HG02763 (cell line): ENCODE measurements around the gene ERFL.
"Not testable (repeated sequence)": the region's sequence is repeated elsewhere in the genome, so short reads cannot be mapped to it uniquely, and the experiment has no call there.

Source experiments
- ATAC-seq: cut with Tn5 transposase; IDR thresholded peaks from one replicate; pipeline ENCODE4 v1.9.1; 2021; ENCODE audit warnings: mild to moderate bottlenecking, moderate library complexity; ENCODE audit not compliant: unreplicated experiment

ERFL gene

DNA sequence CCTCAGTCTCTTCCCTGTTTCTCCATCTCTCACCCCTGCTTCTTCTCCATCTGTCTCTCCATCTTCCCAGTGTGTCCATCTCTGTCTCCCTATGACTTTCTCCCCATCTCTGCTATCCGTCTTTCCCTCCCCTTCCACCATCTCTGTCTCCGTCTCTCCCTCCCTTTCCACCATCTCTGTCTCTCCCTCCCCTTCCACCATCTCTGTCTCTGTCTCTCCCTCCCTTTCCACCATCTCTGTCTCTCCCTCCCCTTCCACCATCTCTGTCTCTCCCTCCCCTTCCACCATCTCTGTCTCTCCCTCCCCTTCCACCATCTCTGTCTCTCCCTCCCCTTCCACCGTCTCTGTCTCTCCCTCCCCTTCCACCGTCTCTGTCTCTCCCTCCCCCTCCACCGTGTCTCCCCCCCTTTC lies 13.8 kb downstream of the ERFL start:
- not testable (repeated sequence) for ATAC-seq

DNA sequence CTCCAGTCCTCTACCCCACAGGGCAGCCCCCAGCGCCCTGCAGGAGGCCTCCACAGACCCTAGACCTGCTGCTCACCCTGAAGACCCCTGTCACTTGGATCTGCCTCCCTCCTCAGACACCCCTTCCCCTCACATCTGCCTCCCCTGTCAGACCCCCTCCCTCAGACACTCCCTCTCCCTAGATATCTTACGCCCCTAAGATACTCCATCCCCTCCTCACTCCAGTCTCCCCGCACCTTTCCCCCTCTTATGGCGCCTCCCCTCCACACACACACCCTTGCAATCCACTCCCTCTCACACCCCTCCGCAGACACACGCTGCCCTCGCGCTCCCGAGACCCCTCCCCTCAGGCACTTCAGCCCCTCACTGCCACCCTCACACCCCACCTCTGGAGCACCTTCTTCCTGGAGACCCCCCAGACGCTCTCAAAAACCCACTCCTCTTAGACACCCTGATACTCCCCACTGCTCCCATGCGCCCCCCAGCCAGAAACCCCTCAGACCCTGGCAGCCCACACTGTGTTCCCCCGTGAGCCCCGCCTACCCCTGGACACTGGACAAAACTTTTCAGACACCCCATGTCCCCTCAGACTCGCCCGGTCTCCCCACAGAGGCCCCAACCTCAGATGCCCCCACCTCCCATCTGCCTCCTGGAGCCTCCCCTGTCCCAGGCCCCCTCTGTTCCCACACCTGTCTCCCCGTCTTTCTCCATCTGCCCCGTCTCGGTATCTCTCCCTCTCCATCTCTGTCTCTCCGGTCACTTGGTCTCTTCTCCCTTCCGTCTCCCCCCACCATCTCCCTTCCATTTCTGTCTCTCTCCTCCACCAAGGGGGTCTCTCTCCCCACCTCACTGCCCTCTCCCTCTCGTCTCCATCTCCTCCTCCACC lies 14.5 kb downstream of the ERFL start:
- ATAC-seq = no peak

DNA sequence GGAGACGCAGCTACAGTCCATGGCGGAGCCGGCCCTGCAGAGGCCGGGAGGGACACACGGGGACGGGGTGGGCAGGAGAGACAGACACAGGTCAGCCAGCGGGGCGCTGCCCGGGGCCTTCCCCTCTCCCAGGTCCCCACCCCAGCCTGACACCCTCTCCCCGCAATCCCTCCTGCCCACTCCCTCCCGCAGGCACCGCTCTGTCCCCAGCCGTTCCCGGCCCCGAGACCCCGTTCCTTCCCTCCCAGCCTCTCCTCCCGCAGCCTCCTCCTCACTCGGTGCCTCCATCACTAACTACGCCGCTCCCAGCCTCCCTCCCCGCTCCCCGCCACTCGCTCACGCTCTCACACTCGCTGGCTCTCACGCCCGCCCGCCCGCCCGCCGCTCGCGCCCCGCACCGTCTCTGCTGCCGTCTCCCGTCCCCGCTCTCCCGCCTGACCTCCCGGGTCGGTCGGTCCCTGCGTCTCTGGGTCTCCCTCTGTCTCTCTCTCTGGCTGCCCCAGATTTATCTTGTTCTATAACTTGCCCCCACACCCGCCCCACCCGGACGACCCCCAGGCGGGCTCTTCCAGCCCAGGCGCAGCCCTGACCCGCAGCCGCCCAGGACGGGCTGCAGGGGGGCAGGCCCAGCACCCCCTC lies 15.2 kb downstream of the ERFL start:
- no peak for ATAC-seq

DNA sequence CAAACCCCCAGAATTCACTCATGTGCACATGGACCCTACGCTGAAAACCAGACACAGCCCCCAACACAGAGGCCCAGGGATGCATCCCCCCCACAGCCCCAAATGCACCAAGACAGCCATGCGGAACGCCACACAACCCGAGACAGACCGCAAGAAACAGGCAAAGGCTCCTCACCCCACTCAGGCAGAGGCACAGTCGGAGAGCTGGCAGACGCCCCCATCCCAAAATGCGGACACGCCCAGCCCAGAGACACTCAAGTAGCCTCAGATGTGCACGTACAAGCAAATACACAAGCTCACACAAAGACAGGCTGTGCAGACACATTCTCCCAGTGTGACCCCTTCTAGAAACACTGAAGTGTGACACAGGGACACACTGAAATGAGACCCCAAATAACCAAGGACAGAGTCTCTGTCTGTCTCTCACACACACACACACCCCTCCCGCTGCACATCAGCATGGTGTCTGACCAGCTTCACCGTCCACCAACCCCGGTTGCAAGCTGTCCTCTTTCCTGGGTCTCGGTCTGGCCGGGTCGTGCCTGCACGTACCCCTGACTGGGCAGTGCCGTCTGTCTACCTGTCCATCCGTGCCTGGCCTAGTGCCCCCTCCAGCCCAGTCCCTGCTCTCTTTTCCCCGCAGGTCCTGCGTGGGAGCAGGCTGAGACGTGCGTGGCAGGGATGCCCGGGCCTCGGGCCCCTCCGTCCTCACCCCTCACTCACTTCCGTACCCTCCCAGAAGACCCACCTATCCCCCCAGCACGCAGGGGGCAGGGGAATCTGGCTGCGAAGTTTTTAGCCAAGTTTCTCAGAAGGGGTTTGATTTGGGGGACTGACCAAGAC lies 16.1 kb downstream of the ERFL start:
- no peak for ATAC-seq

DNA sequence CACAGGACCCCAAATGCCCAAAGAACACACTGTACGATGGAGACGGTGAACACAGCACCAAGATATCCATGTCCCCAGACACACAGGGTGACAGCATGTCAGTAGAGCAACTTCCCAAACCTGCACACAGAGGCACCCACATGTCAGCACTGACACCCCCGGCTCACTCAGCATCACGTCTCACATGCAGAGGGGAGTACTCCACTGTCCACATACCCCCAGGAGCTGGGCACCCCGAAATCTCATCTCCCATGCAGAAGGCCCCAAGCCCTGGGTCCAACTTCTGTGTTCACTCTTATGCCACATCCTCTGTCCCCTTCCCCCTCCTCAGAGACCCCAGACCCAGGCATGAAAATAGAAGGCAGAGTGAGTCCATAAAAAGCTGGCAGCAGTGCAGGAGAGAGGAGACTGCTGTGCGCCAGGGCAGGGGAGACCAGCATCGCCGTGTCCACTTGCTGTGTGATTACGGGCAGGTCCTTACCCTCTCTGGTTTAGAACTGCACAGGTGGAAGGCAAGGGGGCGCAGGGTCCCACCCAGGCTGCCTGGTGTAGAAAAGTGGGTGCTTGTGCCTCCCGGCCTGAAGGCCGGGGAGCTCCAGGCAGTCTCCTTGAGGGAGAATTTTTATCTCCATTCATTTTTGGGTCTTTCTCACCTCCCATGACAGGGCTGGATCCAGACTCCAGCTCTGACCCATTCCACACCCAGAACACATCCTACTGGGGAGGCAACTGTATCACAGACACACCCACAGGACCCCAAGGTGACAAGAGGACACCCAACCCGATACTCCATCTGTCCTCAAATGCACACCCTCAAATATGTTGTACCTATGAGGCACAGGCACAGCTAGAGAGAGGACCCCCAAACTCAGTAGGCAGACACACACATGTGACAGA lies 17.0 kb downstream of the ERFL start:
- ATAC-seq = no peak

DNA sequence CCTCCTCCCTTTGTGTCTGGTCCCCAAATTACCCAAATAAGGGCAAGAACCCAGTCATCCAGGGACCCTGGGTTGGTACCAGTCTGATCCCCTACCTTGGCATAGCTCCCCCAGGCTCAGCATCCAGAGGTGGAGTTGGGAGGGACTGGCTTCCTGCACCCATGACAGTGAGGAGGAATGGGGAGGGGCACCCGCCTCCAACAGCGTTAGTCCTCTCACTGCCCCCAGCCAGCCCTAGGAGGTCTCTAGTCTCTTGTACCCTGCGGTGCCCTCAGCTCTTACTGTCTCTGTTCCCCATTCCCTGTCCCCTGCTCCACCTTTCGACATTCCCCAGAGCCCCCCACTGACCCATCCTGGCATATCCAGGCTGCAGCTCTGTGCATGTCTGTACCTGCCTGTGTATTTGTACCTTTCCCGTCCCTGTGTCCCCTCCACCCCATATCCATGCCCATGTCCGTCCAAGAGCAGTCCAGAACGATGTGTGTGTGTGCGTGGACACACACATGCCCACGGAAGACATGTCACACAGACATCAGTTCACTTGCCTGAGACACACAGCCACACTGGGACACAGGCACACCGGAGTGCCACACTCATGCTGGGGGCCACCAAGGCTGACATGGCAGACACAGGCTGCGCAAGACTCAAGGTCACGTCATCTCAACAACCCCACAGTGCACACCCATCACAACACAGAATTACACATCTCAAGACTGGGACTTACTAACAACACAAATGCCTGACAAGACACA lies 17.8 kb downstream of the ERFL start:
- ATAC-seq = no peak

DNA sequence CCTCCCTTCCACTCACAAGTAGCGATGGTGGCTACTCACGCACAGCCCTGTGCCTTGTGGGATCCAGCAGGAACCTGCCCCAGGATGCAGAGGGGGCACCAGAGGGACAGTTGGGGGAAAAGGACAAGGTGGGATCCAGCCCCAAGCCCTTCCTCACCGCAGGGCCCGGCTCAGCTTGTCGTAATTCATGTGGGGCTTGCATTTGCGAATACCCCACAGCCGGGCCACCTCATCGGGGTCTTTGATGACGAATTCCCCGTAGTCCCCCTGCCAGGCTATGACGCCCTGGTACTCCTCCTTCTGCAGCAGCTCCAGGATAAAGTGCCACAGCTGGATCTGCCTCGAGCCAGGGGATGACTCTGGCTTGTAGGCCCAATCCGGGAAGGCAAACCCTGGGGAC lies 18.5 kb downstream of the ERFL start:
- ATAC-seq = no peak

DNA sequence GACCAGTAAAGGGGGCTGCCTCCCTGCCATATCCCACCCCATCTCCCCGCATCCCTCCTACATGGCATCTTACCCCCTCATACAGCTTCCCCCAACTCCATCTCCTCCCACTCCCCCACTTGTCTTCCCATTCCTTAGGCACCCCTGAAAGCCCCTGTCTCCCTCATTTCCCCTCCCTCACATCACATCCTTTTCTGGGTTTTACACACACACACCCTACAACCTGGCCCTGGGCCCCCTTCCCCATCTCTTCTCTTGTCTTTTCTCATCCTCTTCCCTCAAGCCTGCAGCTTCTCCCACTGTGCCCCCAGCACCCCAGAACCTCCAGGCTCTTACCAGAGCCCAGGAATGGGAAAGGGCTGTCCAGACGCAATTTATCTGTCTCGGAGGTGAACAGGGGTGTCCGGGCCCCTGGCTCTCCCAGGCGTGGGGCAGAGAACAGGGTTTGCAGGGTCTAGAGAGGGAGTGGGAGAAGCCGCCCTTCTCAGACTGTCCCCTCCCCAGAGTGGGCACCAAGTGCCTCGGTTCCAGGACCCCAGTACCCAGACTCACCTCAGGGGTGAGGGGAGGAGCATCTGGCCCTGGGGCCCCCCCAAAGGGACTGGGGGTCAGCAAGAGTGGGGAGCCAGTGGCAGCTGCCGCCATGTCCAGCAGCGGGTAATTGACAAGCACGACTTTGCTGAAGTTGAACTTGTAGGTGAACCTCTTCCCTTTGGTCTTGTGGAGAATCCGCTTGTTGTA lies 19.4 kb downstream of the ERFL start:
- no peak for ATAC-seq

DNA sequence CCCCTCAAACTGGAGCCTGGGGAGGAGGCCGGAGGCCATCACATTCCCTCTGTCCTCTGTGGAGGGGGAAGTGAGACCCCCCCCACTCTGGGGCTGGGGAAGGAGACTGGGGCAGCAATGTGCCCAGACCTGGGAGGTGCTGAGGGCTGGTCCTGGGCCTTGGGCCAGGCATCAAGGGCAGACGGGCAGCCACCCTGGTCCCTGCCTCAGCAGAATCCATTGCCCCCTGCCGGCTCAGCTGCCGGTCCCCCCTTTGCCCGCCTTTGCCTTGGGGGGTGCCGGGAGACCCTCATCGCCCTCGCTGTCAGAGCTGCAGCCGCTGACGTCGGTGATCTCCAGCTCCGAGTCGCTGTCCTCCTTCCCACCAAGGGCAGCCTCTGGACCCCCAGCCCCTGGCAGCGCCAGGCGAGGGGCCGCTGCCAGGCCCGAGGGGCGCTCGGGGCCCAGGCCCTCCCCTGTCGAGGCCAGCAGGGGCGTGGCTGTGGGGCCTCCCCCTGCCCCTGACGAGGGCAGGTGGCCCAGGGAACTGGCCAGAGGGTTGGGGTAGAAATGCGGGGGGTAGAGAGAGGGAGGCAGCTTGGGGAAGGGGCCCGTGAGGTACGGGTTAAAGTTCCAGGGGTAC lies 20.1 kb downstream of the ERFL start:
- no peak for ATAC-seq

DNA sequence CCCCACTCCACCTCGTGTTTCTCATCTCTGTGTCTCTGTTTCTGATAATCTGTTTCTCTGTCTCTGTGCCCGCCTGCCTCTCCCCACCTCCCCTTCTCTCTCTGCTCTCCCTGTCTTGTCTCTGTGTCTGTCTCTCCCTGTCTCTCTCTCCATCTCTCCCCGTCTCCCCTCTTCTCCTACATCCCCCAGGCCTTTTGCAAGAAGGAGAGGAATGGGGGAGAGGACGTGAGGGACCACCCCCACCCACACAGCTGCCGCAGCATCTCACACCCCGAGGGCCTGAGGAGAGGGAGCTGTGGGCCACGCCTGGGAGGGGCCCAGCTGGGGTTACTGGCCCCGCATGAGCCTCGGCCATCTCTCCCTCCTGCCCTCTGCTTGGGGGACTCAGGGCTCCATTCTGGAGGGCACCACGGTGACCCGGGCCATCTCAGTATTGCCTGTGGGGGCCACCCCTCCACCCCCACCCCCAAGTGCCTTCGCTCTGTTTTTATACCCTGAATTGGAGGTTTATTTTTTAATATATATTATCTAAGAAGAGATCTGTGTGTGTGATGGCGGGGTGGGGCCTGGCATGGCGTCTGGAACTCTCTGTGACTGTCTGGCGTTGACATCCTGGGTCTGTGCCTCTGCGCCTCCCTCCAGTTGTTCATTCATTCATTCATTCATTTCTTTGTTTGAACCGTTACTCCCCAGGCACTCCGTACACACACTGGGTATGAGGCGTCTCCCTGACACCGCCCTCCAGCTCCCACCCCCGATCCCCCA lies 21.2 kb downstream of the ERFL start:
- no peak for ATAC-seq

DNA sequence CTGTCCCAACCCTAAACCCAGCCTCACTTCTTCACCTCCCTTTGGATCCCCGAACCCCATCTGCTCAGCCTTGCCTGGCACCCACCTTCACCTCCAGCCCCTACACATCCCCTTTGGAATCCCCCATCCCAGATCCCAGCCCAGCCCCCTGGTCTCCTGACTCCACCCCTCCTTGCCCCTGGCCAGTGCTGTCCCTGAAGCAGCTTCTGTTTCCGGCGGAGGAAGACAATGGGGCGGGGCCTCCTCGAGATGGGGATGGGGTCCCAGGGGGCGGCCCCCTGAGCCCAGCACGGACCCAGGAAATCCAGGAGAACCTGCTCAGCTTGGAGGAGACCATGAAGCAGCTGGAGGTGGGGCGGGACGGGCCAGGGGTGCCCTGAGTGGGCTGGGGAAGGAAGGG lies 22.0 kb downstream of the ERFL start:
- ATAC-seq = no peak

DNA sequence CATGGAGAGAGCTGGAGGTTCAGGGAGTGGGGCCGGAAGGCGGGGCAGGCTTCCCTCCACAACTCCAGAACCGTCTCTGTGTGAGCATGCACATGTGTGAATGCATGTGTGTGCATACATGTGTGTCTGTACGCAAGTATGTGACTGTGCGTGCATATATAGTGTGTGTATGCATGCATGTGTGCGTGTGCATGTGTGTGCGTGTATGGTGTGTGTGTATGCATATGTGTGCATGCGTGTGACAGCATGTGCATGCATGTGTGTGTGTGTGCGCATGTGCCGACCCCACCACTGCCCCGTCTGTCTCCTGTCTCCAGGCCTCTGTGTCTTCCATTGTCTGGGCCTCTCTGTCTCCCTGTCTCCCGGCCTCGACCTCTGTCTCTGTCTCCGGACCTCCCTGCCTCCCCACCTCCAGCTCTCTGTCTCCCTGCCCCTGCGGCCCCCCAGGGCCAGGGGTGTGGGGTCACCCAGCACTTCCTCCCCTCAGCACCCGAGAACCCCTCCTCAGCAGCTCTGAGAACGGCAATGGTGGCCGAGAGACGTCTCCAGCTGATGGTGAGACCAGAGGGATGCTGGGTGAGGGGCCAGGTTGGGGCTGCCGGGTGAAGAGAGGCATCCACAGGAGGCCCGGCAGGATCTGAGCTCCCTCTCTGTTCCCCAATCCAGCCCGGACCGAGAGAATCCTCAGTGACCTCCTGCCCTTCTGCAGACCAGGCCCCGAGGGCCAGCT lies 22.8 kb downstream of the ERFL start:
- ATAC-seq = no peak

DNA sequence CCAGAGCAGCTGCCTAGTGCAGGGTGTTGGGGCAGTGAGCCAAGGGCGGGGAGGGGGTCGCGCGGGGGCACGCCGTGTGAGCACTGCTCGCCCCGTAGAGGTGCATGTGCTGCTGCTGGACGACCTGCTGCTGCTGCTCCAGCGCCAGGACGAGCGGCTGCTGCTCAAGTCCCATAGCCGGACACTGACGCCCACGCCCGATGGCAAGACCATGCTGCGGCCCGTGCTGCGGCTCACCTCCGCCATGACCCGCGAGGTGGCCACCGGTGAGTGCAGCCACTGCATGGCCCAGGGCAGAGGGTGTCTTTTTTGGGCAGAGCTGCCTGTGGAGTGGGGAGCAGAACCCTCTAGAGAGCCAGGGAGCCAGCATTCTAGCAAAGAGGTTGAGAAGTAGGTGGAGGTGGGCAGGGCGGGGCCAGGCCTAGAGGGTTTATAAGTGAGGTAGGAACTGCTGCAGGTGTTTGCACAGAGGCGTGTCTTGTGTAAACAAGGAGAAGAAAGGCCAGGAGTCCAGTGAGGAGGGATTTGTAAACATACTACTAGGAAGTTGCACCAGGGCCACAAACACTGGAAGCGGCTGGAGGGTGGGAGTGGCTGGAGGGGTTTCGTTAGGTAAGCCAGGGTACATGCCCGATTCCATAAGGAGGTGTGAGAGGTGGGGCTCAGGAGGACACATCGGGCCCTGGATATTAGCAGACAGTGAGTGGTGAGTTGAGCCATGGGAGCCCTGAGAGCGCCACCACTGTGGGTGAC lies 24.0 kb downstream of the ERFL start:
- no peak for ATAC-seq

DNA sequence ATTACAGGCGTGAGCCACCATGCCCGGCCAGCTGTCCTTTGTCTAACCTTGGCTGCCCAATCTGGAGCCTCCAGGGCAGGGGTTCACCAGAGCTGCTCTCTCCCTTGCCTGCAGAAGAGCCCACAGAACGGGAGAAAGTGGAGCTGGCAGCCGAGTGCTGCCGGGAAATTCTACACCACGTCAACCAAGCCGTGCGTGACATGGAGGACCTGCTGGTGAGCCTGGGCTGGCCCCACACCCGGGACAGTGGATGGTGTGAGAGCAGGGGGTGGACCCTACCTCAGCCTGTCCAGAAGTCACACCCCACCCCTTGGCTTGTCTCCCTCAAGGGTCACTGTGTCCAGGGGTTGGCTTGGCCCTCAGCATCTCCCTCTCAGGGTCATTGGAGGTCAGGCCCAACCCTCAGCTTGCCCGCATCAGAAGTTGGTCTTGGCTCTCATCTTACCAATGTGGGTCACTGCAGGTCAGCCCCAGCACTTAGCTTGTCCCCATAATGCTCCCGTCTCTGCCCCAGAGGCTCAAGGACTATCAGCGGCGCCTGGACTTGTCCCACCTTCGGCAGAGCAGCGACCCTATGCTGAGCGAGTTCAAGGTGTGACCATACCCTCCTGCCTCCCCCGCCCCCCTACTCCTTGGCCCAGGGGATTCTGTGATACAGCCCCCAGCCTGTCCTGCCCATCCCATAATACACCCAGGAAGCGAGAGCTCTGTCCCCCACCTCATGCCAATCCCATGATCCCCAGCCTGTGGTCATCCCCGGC lies 24.9 kb downstream of the ERFL start:
- ATAC-seq = no peak

DNA sequence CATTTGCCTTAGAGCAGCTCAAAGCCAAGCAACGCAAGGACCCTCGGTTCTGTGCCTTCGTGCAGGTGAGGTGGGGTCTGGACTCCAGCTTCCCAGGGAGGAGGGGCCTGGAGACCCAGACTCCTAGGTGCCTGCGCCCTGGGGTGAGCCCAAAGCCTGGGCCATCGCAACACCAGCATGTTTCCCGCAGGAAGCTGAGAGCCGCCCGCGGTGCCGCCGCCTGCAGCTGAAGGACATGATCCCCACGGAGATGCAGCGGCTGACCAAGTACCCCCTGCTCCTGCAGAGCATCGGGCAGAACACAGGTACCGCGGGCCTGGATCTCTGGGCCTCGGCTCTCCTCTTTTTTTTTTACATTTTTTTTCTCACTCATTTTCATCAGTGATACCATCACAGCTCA lies 25.7 kb downstream of the ERFL start:
- ATAC-seq = no peak
